AG04450 (cell line): ENCODE results near the gene ADAM23. TPM values are rescaled to one million over a fixed set of nuclear protein-coding genes. Genes with fewer than 3 reads are reported as not detected.

Experiments
- CTCF ChIA-PET: fragments of 300-600, 350-600 bp; formaldehyde crosslinking; extraction: SDS; loops from one replicate; lab custom pipeline; 2022; ENCODE audit warnings: antibody characterized with exemption, inconsistent platforms; lab: Charles Lee
- POLR2A ChIA-PET: fragments of 350-600 bp; formaldehyde crosslinking; extraction: SDS; loops from one replicate; lab custom pipeline; 2021; ENCODE audit warnings: antibody characterized with exemption, inconsistent platforms; lab: Yijun Ruan, JAX
- DNase-seq: peaks from one replicate; pipeline ENCODE4 v3.0.0-alpha.2; 2011; ENCODE audit warnings: low read depth, low spot score
- H3K27ac ChIP-seq: one replicate; pipeline ENCODE4 v1.5.1; 2012; ENCODE audit warnings: low read depth, low read length, control low read depth
- H3K27me3 ChIP-seq: one replicate; pipeline ENCODE4 v1.6.0; 2012; ENCODE audit warnings: low read length; ENCODE audit not compliant: control insufficient read depth, insufficient read depth
- H3K4me3 ChIP-seq: 2 replicates; pipeline ENCODE4 v1.5.1; 2011; ENCODE audit warnings: mild to moderate bottlenecking, low read depth, low read length, control low read depth
- H3K9me3 ChIP-seq: 2 replicates; pipeline ENCODE4 v1.5.1; 2012; ENCODE audit warnings: low read length; ENCODE audit not compliant: control insufficient read depth, insufficient read depth
- polyA plus RNA-seq: library from polyadenylated mRNA; depleted of rRNA; stranded (reverse); fragments of >200 nt; gene quantifications from 2 replicates; pipeline ENCODE4 v1.2.3, GENCODE V29; 2011
- TF ChIP-seq, protein P1 (sequence below): IDR thresholded peaks from 2 replicates; pipeline ENCODE4 v1.5.1; 2011; ENCODE audit warnings: low read depth, low read length, control low read depth, inconsistent platforms

Gene ADAM23
- polyA plus RNA-seq, 1 experiment: 6.6 TPM

DNA sequence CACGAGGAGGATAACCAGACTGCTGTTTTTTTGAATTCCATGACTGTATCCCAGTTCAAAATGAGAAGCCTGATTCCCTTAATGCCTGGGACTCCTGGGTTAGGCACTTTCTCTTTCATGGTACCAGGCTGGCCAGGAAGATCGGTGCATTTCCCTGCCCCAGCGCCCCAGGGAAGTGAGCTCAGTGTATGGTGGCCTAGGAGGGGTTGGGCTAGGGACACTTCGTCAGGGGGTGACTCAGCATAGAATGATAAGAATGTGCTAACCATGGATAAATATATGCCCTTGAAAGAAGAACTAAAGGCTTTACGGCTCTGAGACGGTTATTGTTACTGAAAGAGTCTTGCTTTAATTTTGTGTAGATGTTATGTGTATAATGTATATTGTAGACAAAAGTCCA is 171.5 kb downstream of the ADAM23 start:
- no peak for DNase-seq
- Histone ChIP-seq H3K27me3 (no peaks in the 10 kb centered on the region), H3K9me3 (no peaks in the 10 kb centered on the region), H3K27ac (no peak overlapping the region), H3K4me3 (no peak overlapping the region)
- CTCF ChIA-PET: no interaction called here
- TF ChIP-seq, protein P1, sequence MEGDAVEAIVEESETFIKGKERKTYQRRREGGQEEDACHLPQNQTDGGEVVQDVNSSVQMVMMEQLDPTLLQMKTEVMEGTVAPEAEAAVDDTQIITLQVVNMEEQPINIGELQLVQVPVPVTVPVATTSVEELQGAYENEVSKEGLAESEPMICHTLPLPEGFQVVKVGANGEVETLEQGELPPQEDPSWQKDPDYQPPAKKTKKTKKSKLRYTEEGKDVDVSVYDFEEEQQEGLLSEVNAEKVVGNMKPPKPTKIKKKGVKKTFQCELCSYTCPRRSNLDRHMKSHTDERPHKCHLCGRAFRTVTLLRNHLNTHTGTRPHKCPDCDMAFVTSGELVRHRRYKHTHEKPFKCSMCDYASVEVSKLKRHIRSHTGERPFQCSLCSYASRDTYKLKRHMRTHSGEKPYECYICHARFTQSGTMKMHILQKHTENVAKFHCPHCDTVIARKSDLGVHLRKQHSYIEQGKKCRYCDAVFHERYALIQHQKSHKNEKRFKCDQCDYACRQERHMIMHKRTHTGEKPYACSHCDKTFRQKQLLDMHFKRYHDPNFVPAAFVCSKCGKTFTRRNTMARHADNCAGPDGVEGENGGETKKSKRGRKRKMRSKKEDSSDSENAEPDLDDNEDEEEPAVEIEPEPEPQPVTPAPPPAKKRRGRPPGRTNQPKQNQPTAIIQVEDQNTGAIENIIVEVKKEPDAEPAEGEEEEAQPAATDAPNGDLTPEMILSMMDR: no peak
- POLR2A ChIA-PET: no interaction called here

- ChIA-PET POLR2A (no interaction called here), CTCF (no interaction called here)
- Histone ChIP-seq H3K27ac (no peak overlapping the region), H3K27me3 (no peaks in the 10 kb centered on the region), H3K4me3 (no peak overlapping the region), H3K9me3 (no peaks in the 10 kb centered on the region)
- DNase-seq: no peak
- TF ChIP-seq, protein P1: no peak
Observed at GRCh38 chr2:206615417-206616089, 172.2 kb downstream of the ADAM23 start.

- Histone ChIP-seq H3K27me3 (no peaks in the 10 kb centered on the region), H3K4me3 (no peak overlapping the region), H3K27ac (no peak overlapping the region), H3K9me3 (no peaks in the 10 kb centered on the region)
- CTCF ChIA-PET: no interaction called here
- TF ChIP-seq, protein P1: no peak
- POLR2A ChIA-PET: no interaction called here
- DNase-seq: no peak
Observed at GRCh38 chr2:206616151-206616550, 172.8 kb downstream of the ADAM23 start.

DNA sequence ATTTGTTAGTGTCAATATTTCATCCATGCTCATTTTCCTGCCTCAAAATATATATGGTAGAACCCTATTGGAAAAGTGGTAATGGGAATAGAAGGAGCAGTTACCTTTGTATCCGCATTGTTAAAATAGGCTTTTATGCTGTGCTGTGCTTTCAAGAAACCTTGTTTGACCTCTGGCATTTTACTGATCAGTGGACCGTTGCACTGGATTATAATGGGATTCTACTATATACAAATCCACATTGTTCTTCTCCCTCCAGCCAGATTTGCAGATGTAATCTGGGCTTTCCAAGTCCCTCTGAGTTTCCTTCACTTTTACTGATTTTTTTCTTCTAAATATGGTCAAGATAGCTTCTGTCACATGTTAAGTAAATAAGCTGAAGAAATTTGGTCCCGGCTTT is 175.7 kb downstream of the ADAM23 start:
- ChIA-PET CTCF (no interaction called here), POLR2A (no interaction called here)
- no peak overlapping the region for H3K27ac ChIP-seq
- no peak overlapping the region for H3K4me3 ChIP-seq
- TF ChIP-seq, protein P1: no peak
- DNase-seq: no peak
- no peaks in the 10 kb centered on the region for H3K9me3 ChIP-seq
- H3K27me3 ChIP-seq: no peaks in the 10 kb centered on the region

DNA sequence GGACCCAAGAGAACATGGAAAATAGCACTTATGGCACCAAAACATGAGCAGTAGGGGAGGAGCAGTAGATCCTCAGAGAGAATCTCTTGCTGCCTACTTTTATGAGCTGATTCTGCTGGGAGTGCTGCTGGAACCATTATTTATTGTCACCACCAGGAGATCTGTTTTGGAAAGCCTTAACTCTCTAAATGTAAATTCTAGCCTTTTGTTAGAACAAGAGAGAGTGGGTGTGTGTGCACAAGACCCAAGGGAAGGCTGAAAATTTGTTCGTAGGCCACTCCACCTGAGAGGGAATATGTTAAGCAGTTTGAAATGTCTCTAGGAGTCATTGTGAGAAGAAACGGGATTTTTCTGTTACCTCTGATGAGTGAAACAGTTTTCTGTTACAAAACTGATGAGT is 182.8 kb downstream of the ADAM23 start:
- DNase-seq: no peak
- POLR2A ChIA-PET: no interaction called here
- CTCF ChIA-PET: no interaction called here

More for the DNA sequence above, 182.8 kb downstream of the ADAM23 start:
- no peak overlapping the region for H3K4me3 ChIP-seq
- H3K27me3 ChIP-seq: no peaks in the 10 kb centered on the region
- TF ChIP-seq, protein P1: no peak
- H3K9me3 ChIP-seq: no peaks in the 10 kb centered on the region
- H3K27ac ChIP-seq: no peak overlapping the region
